GM12864 (cell line): Measurements from ENCODE around the gene ANKRD45.
"Not testable (repeated sequence)": the region's sequence is repeated elsewhere in the genome, so short reads cannot be mapped to it uniquely, and the experiment has no call there.

Experiments
- DNase-seq: peaks from one replicate; pipeline ENCODE4 v3.0.0-alpha.2; 2011; ENCODE audit warnings: low read depth
- H3K4me3 ChIP-seq: 2 replicates; pipeline ENCODE4 v1.5.1; 2011; ENCODE audit warnings: mild to moderate bottlenecking, low read depth, low read length, control low read depth
- CTCF ChIP-seq: IDR thresholded peaks from 2 replicates; pipeline ENCODE4 v1.5.1; 2011; ENCODE audit warnings: low read depth, mild to moderate bottlenecking, moderate library complexity, low read length, control low read depth, inconsistent platforms; ENCODE audit errors: missing control alignments

Gene ANKRD45

DNA sequence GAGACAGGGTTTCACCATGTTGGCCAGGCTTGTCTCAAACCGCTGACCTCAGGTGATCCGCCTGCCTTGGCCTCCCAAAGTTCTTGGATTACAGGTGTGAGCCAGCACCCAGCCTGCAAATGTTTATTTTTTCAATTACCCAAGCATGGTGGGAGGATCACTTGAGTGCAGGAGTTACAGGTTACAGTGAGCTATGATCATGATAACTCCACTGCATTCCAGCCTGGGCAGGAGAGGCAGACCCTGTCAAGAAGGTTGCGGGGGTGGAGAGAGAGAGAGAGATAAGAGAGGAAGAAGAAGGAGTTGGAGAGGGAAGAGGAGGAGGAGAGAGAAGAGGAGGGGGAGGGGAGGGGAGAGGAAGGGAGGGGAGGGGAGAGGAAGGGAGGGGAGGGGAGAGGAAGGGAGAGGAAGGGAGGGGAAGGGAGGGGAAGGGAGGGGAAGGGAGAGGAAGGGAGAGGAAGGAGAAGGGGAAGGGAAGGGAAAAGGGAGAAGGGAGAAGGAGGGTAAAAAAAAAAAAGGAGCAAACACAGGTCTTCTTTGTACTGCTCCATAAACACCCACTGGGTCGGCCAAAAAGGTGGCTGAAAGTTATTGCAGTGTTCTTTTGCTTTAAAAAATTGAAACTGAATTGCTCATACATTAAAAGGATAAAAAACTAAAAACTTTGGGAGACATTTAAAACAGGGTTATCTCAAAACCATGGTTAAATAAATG lies 61.0 kb downstream of the ANKRD45 start:
- TF ChIP-seq CTCF, result no peak
- no peak overlapping the region for H3K4me3 ChIP-seq
- no peak for DNase-seq

DNA sequence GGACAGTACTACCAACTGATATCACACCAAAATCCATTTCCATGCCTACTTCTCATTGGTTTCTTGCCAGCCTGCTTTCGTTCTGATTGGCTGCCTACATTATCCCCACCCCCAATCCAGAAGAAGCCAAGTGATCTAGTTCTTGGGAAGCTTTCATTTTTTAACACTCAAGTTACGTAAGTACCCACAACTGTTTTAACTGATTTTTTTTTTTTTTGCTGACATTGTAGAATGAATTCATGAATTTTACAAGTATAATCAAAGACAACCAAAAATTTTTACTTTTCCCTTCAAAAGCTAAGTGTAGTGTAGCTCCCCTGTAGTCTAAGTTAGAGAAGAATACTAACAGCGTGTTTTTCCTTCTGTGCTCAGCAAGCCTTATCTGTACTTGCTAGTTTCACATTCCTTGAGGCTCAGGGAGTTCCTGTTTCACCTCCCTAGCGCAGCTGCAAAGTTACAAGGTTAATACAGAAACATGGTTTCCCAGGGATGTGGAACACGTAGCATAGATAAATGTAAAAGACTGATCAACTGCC lies 66.5 kb downstream of the ANKRD45 start, which contains the start of gene SLC9C2:
SLC9C2 (minus strand) TSS at position 17 of the 536 bp plus-strand sequence. CDS start 1,296 bp downstream, outside the sequence.
- DNase-seq, result no peak
- no peak within 1 kb of the TSS for H3K4me3 ChIP-seq
- no peak for TF ChIP-seq CTCF

DNA sequence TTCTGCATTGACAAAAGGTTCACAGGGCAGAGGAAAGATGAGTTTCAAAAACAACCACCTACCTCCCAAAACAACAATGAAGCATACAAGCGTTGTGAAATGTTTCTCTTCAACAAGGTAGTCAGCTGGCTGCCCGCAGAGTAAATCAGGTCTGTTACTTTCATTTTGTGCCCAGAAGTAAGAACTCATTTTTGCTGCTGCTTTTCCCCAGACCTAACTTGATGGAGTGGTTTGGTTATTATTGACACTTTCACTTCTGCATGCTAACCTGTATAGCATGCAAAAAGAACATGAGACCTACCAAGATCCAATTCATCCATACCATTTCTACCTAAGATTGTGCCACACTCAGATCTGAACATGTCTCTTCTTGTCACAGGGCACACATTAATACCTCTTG lies 68.1 kb downstream of the ANKRD45 start:
- DNase-seq, result peak; percentile 35
- no peak for TF ChIP-seq CTCF
- no peak overlapping the region for H3K4me3 ChIP-seq

DNA sequence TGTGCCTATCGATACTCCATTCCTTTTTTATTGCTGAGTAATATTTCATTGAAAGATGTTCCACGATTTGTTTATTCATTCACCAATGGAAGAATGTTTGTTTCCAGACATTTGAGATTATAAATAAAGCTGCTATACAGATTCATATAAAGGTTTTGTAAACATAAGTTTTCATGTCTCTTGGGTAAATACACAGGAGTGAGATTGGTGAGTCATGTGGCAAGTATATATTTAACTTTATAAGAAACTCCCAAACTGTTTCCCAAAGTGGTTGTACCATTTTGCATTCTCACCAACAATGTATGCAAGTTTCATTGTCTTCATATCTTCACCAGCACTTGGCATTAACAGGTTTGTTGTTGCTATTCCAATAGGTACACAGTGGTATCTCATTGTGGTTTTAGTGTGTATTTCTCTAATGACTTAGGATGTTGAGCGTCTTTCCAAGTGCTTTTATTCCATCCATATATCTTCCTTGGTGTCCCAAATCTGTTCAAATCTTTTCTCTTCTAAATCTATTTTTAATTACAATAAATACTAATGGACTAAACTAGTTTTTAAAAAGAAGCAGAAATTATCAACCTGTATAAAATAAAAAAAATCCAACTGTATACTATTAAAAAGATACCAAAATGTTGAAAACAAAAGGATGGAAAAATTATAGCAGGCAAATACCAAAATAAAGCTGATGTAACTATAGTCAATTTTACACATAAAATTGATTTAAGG lies 73.4 kb downstream of the ANKRD45 start:
- DNase-seq, result no peak
- H3K4me3 ChIP-seq, result no peak overlapping the region
- TF ChIP-seq CTCF, result no peak

DNA sequence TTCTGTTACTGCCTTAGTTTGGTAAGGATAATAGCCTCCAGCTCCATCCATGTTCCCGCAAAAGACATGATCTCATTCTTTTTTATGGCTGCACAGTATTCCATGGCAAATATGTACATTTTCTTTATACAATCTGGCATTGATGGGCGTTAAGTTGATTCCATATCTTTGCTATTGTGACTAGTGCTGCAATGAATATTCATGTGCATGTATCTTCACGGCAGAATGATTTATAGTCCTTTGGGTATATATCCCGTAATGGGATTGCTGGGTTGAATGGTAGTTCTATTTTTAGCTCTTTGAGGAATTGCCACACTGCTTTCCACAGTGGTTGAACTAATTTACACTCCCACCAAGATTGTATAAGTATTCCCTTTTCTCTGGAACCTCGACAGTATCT lies 78.5 kb downstream of the ANKRD45 start:
- not testable (repeated sequence) for DNase-seq, H3K4me3 ChIP-seq

- TF ChIP-seq CTCF, result no peak
- H3K4me3 ChIP-seq, result no peak overlapping the region
- no peak for DNase-seq
Observed at GRCh38 chr1:173590557-173590956, 79.1 kb downstream of the ANKRD45 start.

DNA sequence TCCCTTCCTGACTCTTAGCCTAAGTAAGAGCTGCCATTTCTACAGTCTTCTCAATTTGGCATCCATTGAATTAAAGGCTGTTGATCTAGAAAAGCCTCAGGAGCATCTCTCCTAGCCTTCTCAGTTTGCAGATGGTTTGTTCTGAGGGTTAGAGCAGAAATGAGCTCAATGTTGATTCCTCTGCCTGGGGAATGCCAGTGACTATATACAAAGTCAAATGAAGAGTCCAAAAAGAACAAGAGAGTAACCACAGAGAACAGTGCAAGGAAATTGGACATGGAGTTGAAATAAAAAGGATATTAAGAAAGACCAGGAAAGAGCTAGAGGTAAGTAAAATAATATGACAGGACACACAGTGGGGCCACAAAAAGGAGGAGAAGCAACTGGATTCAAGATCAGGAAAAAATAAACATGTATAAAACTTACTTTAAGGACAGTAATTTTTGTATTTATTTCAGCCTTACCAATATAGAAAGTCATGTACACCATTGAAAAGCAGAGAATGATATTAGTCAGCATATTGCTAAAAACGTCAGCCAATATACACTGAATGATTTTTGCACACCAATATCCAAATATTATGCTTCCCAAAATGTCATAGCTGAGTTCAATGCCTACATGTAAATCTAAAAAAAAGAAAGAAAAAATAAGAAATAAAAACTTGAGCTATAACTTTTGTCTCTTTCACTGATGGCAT lies 88.1 kb downstream of the ANKRD45 start:
- no peak for TF ChIP-seq CTCF
- DNase-seq, result no peak
- no peak overlapping the region for H3K4me3 ChIP-seq
